ENCODE measurements around the gene NGFR.
A peak's percentile ranks its signal among the peaks of the same experiment; 100 is the strongest.

DNA sequence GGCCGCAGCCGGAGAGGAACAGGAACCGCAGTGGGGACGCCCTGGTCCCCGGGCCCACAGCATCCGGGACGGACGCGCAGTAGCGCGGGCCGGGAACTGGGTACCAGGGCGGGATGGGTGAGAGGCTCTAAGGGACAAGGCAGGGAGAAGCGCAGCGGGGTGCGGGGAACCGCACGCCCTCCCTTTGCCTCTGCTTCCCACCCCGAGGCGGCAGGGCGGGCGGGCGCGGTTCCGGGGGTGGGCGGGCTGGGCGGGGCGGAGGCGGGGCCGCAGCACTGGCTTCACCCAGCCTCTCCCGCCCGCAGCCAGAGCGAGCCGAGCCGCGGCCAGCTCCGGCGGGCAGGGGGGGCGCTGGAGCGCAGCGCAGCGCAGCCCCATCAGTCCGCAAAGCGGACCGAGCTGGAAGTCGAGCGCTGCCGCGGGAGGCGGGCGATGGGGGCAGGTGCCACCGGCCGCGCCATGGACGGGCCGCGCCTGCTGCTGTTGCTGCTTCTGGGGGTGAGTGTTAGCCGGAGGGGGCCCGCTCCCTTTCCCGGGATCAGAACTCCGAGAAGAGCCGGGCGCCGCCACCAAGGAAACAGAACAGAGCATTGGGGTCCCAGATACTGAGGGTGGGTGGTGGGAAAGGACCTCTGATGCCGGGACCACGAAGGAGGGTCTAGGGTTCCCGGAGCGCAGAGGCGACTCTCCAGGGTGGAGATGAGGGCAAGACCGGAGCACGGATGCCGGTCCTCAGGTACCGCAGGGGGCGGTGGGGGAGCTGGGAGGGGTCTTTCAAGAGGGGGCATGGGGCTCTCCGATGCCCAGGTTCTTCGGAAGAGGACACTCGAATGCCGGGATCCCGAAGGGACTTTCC, at the start of gene NGFR:
- TF ChIP-seq, protein P1, sequence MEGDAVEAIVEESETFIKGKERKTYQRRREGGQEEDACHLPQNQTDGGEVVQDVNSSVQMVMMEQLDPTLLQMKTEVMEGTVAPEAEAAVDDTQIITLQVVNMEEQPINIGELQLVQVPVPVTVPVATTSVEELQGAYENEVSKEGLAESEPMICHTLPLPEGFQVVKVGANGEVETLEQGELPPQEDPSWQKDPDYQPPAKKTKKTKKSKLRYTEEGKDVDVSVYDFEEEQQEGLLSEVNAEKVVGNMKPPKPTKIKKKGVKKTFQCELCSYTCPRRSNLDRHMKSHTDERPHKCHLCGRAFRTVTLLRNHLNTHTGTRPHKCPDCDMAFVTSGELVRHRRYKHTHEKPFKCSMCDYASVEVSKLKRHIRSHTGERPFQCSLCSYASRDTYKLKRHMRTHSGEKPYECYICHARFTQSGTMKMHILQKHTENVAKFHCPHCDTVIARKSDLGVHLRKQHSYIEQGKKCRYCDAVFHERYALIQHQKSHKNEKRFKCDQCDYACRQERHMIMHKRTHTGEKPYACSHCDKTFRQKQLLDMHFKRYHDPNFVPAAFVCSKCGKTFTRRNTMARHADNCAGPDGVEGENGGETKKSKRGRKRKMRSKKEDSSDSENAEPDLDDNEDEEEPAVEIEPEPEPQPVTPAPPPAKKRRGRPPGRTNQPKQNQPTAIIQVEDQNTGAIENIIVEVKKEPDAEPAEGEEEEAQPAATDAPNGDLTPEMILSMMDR (conservative IDR thresholded peaks at IDR 0.05 in 1 of 2, IDR thresholded peaks at IDR 0.05 in 1 of 2; ENCODE audit: extremely low read depth in 1 of 2, insufficient read depth in 1 of 2, low read depth in 1 of 2, low read length in 2 of 2): peak in 1 of 2 donors; percentile 24
- TF ChIP-seq EZH2 (IDR thresholded peaks at IDR 0.05; ENCODE audit: borderline replicate concordance, low read length): no peak
